ENCODE results near the gene GSC.
A peak's percentile ranks its signal among the peaks of the same experiment; 100 is the strongest.
"Not testable (repeated sequence)": the region's sequence is repeated elsewhere in the genome, so short reads cannot be mapped to it uniquely, and the experiment has no call there.

The GSC gene

DNA sequence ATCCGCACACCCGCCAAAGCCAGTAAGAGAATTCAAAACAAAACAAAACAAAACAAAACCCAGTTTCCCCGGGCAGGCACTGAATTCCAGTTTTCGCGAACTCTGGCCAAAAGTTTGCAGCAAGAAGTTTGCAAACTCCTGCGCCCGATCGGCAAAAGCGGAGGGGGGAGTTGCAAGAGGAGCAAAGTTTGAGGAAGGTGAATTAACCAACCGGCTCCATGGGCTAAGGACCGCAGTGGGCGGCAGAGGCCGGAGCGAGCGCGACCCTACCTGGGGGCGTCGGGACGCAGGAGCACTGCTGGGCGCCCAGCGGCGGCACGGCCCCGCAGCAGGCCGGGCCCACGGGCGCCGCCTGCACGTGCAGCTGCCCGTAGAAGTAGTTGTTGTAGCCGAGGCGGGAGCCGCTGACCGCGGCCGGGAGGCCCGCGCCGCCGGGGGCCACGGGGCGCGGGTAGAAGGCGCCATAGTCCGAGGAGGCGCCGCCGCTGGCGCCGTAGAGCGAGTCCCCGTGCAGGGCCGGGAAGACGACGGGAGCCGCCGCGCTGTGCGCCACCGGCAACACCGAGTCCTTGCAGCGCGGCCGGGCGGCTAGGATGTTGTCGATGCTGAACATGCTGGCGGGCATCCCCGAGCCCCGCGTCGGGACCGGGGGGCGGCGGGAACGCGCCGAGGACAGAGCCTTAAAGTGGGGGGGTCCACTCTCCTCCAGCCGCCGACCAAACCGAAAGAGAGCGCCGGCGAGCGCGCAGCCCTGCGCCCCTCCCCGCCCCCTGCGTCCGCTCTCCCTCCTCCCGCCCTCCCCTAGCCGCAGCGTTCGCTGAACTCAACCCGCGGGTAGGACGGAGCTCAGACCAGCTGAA, at the start of gene GSC:
Gene GSC (minus strand): TSS at position 723 of the 860 bp plus-strand sequence. CDS start 98 bp downstream, at position 625.
- peak within 1 kb of the TSS; percentile 62 for H3K4me3 ChIP-seq (ENCODE audit: low read depth, low read length)
- TF ChIP-seq, protein P1, sequence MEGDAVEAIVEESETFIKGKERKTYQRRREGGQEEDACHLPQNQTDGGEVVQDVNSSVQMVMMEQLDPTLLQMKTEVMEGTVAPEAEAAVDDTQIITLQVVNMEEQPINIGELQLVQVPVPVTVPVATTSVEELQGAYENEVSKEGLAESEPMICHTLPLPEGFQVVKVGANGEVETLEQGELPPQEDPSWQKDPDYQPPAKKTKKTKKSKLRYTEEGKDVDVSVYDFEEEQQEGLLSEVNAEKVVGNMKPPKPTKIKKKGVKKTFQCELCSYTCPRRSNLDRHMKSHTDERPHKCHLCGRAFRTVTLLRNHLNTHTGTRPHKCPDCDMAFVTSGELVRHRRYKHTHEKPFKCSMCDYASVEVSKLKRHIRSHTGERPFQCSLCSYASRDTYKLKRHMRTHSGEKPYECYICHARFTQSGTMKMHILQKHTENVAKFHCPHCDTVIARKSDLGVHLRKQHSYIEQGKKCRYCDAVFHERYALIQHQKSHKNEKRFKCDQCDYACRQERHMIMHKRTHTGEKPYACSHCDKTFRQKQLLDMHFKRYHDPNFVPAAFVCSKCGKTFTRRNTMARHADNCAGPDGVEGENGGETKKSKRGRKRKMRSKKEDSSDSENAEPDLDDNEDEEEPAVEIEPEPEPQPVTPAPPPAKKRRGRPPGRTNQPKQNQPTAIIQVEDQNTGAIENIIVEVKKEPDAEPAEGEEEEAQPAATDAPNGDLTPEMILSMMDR (IDR thresholded peaks at IDR 0.05; ENCODE audit: control insufficient read depth, extremely low read depth, insufficient read depth): no peak
- peak; percentile 10 for DNase-seq (ENCODE audit: low read depth)

DNA sequence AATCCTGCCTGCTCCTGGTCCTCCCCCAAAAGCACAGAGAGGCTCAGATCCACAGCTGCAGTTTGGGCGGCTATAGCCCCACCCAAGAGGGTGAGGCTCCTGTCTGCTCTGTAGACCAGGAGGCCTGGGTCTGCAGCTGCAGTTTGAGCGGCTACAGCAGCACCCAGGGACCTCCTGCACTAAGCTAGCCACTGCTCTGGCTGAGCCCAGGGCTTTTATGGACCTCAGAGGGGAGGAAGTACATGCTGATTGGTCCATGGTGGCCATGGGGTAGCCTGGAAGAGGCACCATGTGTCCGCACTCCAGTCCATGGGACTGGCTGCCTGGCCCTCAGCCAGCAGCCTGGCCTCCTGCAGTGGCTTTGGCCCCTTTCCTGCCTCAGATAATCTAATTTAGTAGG, 49.6 kb upstream of the GSC start:
- TF ChIP-seq, protein P1 (IDR thresholded peaks at IDR 0.05; ENCODE audit: control insufficient read depth, extremely low read depth, insufficient read depth): no peak
- no peak for DNase-seq (ENCODE audit: low read depth)
- H3K4me3 ChIP-seq (ENCODE audit: low read depth, low read length): no peak overlapping the region

GRCh38 chr14:94816113-94816512, 46.2 kb upstream of the GSC start:
- DNase-seq (ENCODE audit: low read depth): no peak
- TF ChIP-seq, protein P1 (IDR thresholded peaks at IDR 0.05; ENCODE audit: control insufficient read depth, extremely low read depth, insufficient read depth): no peak
- no peak overlapping the region for H3K4me3 ChIP-seq (ENCODE audit: low read depth, low read length)

DNA sequence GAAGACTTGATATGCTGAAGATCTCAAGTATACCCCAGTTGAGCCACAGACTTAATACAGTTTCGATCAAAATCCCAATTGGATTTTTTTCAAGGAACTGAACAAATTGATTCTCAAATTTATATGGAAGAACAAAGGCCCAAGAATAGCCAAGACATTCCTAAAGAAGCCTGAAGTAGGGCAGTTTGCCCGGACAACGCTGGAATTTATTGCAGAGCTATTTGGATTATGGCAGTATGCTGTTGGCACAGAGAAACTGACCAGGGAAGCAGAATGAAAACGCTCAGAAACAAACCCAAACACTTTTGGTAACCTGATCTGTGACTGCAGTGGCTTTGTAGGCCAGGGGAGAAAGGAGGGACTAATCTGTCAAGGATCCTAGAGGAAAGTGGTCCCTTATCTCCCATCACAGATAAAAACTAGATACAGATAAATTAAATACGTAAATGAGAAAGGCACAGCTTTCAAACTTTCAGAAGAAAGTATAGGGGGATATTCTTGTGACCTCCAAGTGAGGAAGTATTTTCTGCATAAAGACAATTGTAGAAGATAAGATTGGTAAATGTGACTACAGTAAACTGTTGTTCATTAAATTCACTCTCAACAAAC, 35.9 kb upstream of the GSC start:
- H3K4me3 ChIP-seq (ENCODE audit: low read depth, low read length): no peak overlapping the region
- TF ChIP-seq, protein P1 (IDR thresholded peaks at IDR 0.05; ENCODE audit: control insufficient read depth, extremely low read depth, insufficient read depth): no peak
- DNase-seq (ENCODE audit: low read depth): peak; percentile 82

- no peak for DNase-seq (ENCODE audit: low read depth)
- TF ChIP-seq, protein P1 (IDR thresholded peaks at IDR 0.05; ENCODE audit: control insufficient read depth, extremely low read depth, insufficient read depth): no peak
- no peak overlapping the region for H3K4me3 ChIP-seq (ENCODE audit: low read depth, low read length)
Measured at GRCh38 chr14:94801225-94801624, 31.3 kb upstream of the GSC start.

DNA sequence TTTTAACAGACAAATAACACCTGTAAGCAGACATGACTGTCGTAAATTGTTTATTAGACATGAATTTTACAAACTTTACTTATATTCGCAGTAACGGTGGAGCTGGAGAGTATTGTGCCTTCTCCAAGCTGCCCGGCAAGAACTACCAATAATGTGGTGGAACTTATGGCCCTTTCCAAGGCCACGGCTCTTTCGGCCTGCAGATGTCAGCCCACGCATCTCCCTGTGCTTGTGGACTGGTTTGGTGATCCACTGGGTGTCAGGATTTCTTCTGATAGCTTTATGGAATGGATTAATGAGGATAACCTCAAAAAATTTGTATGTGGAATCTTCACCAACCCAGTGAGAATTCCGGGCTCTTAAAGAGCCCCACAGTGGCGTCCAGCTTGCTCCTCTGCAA, 30.9 kb upstream of the GSC start:
- DNase-seq (ENCODE audit: low read depth); H3K4me3 ChIP-seq (ENCODE audit: low read depth, low read length): not testable (repeated sequence)
- TF ChIP-seq, protein P1 (IDR thresholded peaks at IDR 0.05; ENCODE audit: control insufficient read depth, extremely low read depth, insufficient read depth): peak; percentile 25; the same call in 1 of the 2 replicates

Measured in LNCaP clone FGC (cell line).